Left kidney (tissue), 2 donors: ENCODE results near the gene RAD51D. TPM values are rescaled to one million over a fixed set of nuclear protein-coding genes. Genes with fewer than 3 reads are reported as not detected.
A peak's percentile ranks its signal among the peaks of the same experiment; 100 is the strongest.
"Not testable (repeated sequence)": the region's sequence is repeated elsewhere in the genome, so short reads cannot be mapped to it uniquely, and the experiment has no call there.

Source experiments
- DNase-seq: peaks from one replicate; pipeline ENCODE4 v3.0.0-alpha.2; 2013
- polyA plus RNA-seq: library from polyadenylated mRNA; unstranded; fragments of 120-200 nt; gene quantifications from one replicate; pipeline ENCODE4 v1.2.1, GENCODE V29; 2013; ENCODE audit not compliant: insufficient read length

The RAD51D gene
- polyA plus RNA-seq, 1 donor, result 14.3 TPM

GRCh38 chr17:35068249-35068648 is 51.4 kb downstream of the RAD51D start:
- DNase-seq, result no peak

GRCh38 chr17:35065880-35066279 is 53.8 kb downstream of the RAD51D start:
- DNase-seq, result no peak

GRCh38 chr17:35064516-35065215 is 55.0 kb downstream of the RAD51D start:
- DNase-seq, result no peak

DNA sequence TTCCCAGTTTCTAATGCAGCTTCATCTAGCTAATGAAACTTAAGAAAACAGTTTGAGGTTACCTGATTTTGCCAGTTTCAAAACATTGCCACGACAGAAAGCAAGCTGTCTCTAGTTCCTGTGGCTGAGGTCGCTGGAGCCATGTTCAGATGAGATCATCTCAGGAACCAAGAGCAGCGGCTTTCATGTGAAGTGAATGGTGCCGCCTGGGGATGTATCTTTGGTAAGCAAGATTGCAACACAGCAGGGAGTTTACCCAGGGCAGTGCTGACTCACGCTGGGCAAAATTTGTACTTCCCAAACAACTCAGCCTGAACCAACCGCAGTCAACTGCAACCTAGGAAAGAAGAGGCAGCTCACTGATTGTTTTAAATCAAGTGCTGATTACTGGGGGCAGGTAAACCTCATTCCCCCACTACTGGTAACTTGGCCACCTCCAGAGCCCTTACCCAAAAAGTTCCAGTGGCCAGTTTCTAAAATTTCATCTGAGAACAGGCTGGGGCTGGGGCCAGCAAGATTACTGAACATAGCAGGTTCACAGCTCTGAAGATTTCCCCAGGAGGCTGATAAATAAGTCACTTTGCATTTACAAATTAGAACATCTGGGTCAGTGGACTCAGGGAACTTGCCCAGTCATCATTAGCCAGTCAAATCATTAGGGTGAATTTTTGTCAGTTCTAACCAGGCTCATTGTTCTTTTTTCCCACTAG is 56.0 kb downstream of the RAD51D start, which contains the start of gene RFFL:
Gene RFFL, minus strand, starts transcription at position 194 of the 710 bp plus-strand sequence. CDS start 37,154 bp downstream, outside the sequence.
- peak; percentile 73 for DNase-seq

GRCh38 chr17:35062308-35062707 is 57.4 kb downstream of the RAD51D start:
- no peak for DNase-seq

DNA sequence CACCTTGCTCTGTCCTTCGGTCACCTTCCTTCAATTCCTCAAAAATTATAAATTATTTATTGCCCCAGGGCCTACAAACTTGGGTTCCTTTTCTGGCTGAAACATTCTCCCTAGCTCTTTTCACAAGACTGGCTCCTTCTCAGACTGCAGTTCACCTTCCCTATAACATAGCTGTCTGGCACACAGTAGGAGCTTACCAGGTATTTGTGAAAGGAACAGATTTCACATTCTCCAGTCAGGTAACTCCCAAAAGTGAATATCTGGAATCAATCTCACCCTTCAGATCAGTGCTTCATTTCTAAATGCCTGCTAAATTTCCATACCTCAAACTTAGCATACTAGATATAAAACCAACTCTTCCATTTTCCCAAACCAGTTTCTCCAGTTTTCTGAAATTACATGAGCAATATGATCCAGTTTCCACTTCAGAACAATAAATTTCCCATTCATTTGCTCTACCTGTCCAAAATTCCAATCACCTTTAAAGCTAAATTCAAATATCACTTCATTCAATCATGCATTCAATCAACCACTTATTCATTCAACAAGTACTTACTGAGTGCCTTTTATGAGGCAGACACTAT is 62.2 kb downstream of the RAD51D start:
- no peak for DNase-seq

DNA sequence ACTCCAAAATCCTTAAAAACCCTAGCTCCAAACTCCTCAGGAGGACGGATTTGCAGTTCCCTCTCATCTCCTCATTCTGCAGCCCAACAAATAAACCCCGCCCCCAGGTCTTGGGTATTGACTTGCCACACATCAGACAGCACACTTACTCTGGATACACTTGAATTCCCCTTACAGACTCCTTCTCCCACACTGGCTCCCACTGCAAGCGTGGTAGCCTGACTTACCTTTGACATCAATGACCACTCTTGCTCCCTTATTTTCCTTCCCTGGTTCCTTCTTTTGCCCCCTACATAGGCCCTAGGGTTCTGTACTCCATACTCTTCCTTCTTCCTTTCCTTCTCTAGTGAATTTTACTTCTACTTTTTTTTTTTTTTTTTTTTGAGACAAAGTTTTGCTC is 63.6 kb downstream of the RAD51D start:
- no peak for DNase-seq

GRCh38 chr17:35053204-35053603 is 66.5 kb downstream of the RAD51D start:
- DNase-seq, result no peak

DNA sequence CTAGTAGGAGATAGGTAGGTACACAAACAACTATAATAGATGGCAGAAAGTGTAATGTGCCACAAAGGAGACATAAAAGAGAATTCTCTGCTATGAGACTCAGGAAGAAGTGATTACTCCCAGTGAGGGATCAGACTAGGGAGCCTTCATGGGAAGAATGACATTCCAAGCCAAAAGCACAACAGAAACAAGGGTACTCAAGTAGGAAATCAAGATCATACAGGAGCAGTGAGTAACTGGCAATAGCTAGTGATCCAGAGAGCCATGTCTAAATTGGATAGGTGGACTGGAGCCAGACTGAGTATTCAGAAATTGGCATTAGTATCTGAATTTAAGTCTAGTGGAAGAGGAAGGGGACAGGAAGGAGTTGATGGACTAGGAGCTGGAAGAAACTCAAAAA is 66.9 kb downstream of the RAD51D start:
- DNase-seq, result no peak

GRCh38 chr17:35052241-35052610 is 67.4 kb downstream of the RAD51D start:
- no peak for DNase-seq

GRCh38 chr17:35051579-35052240 is 68.0 kb downstream of the RAD51D start:
- DNase-seq, result no peak

- no peak for DNase-seq
Observed at GRCh38 chr17:35051183-35051578, 68.5 kb downstream of the RAD51D start.

- DNase-seq, result no peak
Observed at GRCh38 chr17:35050170-35050569, 69.5 kb downstream of the RAD51D start.

DNA sequence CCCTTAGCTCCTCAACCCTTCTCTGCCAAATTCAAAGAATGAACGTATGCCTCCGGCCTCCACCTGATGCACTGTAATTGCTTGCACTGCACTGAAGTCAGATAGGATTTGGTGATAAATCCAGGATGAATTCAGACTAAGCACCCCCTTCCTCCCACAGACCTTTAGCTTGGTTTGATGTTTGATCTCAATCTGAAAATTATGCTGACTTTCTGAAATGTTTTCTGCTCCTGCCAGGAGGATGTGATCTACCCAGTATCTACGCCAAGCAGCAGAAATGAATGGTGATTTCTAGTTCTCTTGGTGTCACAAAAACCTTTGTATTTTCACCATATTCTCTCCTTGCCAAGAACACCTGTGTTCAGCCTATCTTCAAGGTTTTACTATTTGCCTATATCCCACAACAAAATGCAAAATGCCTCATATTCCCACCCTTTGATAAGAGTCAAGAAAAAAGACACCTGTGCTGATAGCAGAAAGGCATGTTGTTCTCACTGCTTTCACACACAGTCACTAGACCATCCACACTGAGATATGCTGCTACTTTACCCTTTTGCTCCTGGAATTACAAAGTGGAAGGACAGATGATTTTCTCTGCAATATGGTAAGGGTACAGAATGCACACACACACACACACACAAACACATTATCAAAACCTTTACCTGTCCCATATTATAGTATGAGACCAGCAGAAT is 70.8 kb downstream of the RAD51D start:
- no peak for DNase-seq

GRCh38 chr17:35046740-35047283 is 72.8 kb downstream of the RAD51D start:
- DNase-seq, result no peak

- DNase-seq, result no peak
Observed at GRCh38 chr17:35046245-35046644, 73.4 kb downstream of the RAD51D start.

DNA sequence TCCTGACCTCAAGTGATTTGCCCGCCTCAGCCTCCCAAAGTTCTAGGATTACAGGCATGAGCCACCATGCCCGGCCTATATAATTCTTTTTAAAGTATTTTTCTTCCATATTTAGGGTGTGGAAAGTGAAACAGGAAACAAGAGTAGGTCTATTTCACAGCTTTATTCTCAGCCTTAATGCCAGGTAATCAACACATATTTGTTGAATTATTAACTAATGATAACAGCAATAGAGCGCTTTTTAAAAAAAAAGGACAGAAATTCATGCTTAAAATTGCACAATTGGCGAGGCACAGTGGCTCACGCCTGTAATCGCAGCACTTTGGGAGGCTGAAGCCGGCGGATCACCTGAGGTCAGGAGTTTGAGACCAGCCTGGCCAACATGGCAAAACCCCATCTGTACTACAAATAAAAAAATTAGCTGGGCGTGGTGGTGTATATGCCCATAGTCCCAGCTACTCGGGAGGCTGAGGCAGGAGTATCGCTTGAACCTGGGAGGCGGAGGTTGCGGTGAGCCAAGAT is 74.1 kb downstream of the RAD51D start:
- not testable (repeated sequence) for DNase-seq

- DNase-seq, result no peak
Observed at GRCh38 chr17:35044181-35044580, 75.5 kb downstream of the RAD51D start.
